Activated CD4-positive, alpha-beta T cell treated with anti-CD3 and anti-CD28 coated beads, Interleukin-2, amount 10 ng/mL, durations not matched to agents 7 days and 5 days (primary cell): ENCODE measurements around the gene FYN. TPM values are rescaled to one million over a fixed set of nuclear protein-coding genes. Genes with fewer than 3 reads are reported as not detected.
"Not testable (repeated sequence)": the region's sequence is repeated elsewhere in the genome, so short reads cannot be mapped to it uniquely, and the experiment has no call there.

Source experiments
- CTCF ChIA-PET: fragments of 350-600 bp; sonication (Branson Sonifier 250); formaldehyde crosslinking; loops from one replicate; lab custom pipeline; 2021; ENCODE audit warnings: antibody characterized with exemption; lab: Charles Lee
- POLR2A ChIA-PET: fragments of 350-600 bp; sonication (Branson Sonifier 250); formaldehyde crosslinking; loops from one replicate; lab custom pipeline; 2021; ENCODE audit warnings: antibody characterized with exemption; lab: Charles Lee
- DNase-seq: peaks from one replicate; pipeline ENCODE4 v3.0.0-alpha.2; 2020
- H3K27ac Mint-ChIP-seq: one replicate; pipeline ENCODE4 v1.8.0; 2021; ENCODE audit warnings: mild to moderate bottlenecking, moderate library complexity, mixed read lengths
- H3K27me3 Mint-ChIP-seq: one replicate; pipeline ENCODE4 v1.8.0; 2021; ENCODE audit warnings: mixed read lengths
- H3K36me3 Mint-ChIP-seq: one replicate; pipeline ENCODE4 v1.8.0; 2021; ENCODE audit warnings: low read depth, mixed read lengths
- H3K4me1 Mint-ChIP-seq: one replicate; pipeline ENCODE4 v1.8.0; 2021; ENCODE audit warnings: mixed read lengths
- H3K4me3 Mint-ChIP-seq: one replicate; pipeline ENCODE4 v1.8.0; 2021; ENCODE audit warnings: mild to moderate bottlenecking, moderate library complexity, mixed read lengths
- H3K9me3 Mint-ChIP-seq: one replicate; pipeline ENCODE4 v1.8.0; 2021; ENCODE audit warnings: mixed read lengths
- total RNA-seq, 2 experiments: library from RNA; stranded (reverse); gene quantifications; one replicate each; pipeline ENCODE4 v1.2.3, GENCODE V29; 2021

The FYN gene
- total RNA-seq, 2 experiments from 2014 or later: 179 to 225 TPM

DNA sequence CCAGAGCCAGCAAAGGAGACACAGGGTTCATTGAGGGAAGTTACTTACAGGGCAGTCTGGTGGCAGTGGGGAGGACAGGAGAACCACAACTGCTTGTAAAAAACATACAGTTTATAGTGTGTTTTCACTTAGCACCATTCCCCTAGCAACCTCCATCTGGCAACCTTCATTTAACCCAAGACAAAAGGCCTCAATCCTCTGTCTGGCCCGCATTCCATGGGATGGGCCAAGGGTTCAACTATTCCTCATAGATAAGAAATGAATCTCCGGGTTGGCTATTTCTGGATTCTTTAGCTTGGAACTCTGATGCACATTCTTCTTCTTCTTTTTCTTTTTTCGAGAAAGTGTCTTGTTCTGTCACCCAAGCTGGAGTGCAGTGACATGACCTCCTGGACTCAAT is 26.3 kb upstream of the FYN start:
- H3K36me3 Mint-ChIP-seq: no peaks in the 10 kb centered on the region

GRCh38 chr6:111898452-111898851 is 25.2 kb upstream of the FYN start:
- CTCF ChIA-PET: interaction anchor here (1.1 to 1.4 kb wide), 4 partner anchors 13 to 27 kb away, joined by 3 to 7 read pairs (median 4); partner anchors contain the start of gene FYN
- H3K4me3 Mint-ChIP-seq: no peak overlapping the region

More for the DNA sequence above, 26.3 kb upstream of the FYN start:
- H3K9me3 Mint-ChIP-seq: no peaks in the 10 kb centered on the region
- no peaks in the 10 kb centered on the region for H3K4me1 Mint-ChIP-seq
- no peak for DNase-seq
- H3K27me3 Mint-ChIP-seq: no peaks in the 10 kb centered on the region
- CTCF ChIA-PET: no interaction called here
- H3K4me3 Mint-ChIP-seq: no peak overlapping the region
- POLR2A ChIA-PET: no interaction called here
- no peak overlapping the region for H3K27ac Mint-ChIP-seq

GRCh38 chr6:111894951-111895350 is 21.7 kb upstream of the FYN start:
- no peak for DNase-seq
- H3K36me3 Mint-ChIP-seq: no peaks in the 10 kb centered on the region
- no peaks in the 10 kb centered on the region for H3K4me1 Mint-ChIP-seq
- H3K9me3 Mint-ChIP-seq: no peaks in the 10 kb centered on the region
- no peaks in the 10 kb centered on the region for H3K27me3 Mint-ChIP-seq
- no peak overlapping the region for H3K27ac Mint-ChIP-seq
- no peak overlapping the region for H3K4me3 Mint-ChIP-seq
- CTCF ChIA-PET: interaction anchor here (0.8 to 1.4 kb wide), 4 partner anchors 12 to 636 kb away, joined by 3 to 4 read pairs (median 3); a partner anchor contains a TSS
- POLR2A ChIA-PET: no interaction called here

More at GRCh38 chr6:111898452-111898851, 25.2 kb upstream of the FYN start:
- H3K4me1 Mint-ChIP-seq: no peaks in the 10 kb centered on the region
- H3K27me3 Mint-ChIP-seq: no peaks in the 10 kb centered on the region
- no peak for DNase-seq
- H3K27ac Mint-ChIP-seq: no peak overlapping the region
- H3K9me3 Mint-ChIP-seq: no peaks in the 10 kb centered on the region
- POLR2A ChIA-PET: no interaction called here
- no peaks in the 10 kb centered on the region for H3K36me3 Mint-ChIP-seq

DNA sequence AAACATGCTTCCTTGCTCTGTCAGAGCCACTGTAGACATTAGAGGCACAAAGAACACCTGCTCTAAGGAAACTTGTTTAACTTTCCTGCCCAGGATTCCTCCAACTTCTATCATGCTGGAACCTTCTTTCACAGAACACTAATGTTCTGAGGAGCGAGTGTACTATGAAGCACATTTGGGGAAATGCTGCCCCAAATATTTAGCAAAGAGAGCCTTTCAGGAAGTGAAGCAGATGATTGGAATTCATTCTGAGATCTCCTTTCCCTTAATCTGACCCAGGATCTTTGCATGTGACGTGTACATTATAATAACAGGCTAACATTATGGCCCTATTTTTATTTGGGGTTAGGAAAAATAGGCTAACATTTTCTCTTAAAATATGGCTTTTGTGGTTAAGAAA is 21.0 kb upstream of the FYN start:
- H3K27ac Mint-ChIP-seq: no peak overlapping the region

GRCh38 chr6:111892431-111892830 is 19.2 kb upstream of the FYN start:
- H3K4me3 Mint-ChIP-seq: no peak overlapping the region
- no peak for DNase-seq
- no peaks in the 10 kb centered on the region for H3K4me1 Mint-ChIP-seq
- no peak overlapping the region for H3K27ac Mint-ChIP-seq
- ChIA-PET POLR2A (no interaction called here), CTCF (no interaction called here)
- H3K9me3 Mint-ChIP-seq: no peaks in the 10 kb centered on the region
- H3K36me3 Mint-ChIP-seq: no peaks in the 10 kb centered on the region
- H3K27me3 Mint-ChIP-seq: peaks cover 2% of the 10 kb centered on the region

More for the DNA sequence above, 21.0 kb upstream of the FYN start:
- Mint-ChIP-seq H3K4me3 (no peak overlapping the region), H3K4me1 (no peaks in the 10 kb centered on the region), H3K36me3 (no peaks in the 10 kb centered on the region), H3K9me3 (no peaks in the 10 kb centered on the region), H3K27me3 (no peaks in the 10 kb centered on the region)
- POLR2A ChIA-PET: no interaction called here
- CTCF ChIA-PET: interaction anchor here (1.1 to 1.4 kb wide), 2 partner anchors 12 to 27 kb away, joined by 3 read pairs; no protein-coding TSS in a partner anchor
- no peak for DNase-seq

DNA sequence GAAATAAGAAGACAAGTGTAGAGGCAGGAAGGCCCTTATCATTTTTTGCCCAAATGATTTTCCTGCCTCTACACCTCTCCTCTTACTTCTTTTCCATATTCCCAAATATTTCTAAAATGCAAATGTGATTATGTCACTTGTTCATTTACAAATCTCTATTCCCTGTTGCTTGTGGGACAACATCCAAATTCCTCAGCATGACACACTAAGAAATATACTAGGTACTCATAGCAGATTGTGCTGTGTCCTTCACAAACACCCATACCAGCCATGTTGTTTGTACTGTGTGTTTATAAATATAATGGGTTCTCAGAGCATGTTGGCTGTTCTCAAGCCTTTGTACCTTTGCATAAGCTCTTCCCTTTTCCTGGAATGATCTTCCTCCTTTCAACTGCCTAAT is 17.7 kb upstream of the FYN start:
- CTCF ChIA-PET: interaction anchor here (0.6 kb wide), 3 partner anchors 39 to 791 kb away, joined by 3 to 4 read pairs (median 3); no protein-coding TSS in a partner anchor
- Mint-ChIP-seq H3K4me3 (no peak overlapping the region), H3K36me3 (peaks cover 5% of the 10 kb centered on the region), H3K9me3 (peaks cover 7% of the 10 kb centered on the region), H3K27ac (no peak overlapping the region), H3K27me3 (peaks cover 3% of the 10 kb centered on the region), H3K4me1 (no peaks in the 10 kb centered on the region)
- DNase-seq: no peak
- POLR2A ChIA-PET: no interaction called here

GRCh38 chr6:111888928-111889695 is 15.9 kb upstream of the FYN start:
- DNase-seq: no peak
- Mint-ChIP-seq H3K27me3 (peaks cover 3% of the 10 kb centered on the region), H3K9me3 (peaks cover 13% of the 10 kb centered on the region), H3K4me3 (no peak overlapping the region), H3K4me1 (no peaks in the 10 kb centered on the region), H3K36me3 (peaks cover 7% of the 10 kb centered on the region), H3K27ac (no peak overlapping the region)
- ChIA-PET POLR2A (no interaction called here), CTCF (interaction anchor here (0.6 kb wide), 1 partner anchor 599 kb away, joined by 3 read pairs; no protein-coding TSS in a partner anchor)

DNA sequence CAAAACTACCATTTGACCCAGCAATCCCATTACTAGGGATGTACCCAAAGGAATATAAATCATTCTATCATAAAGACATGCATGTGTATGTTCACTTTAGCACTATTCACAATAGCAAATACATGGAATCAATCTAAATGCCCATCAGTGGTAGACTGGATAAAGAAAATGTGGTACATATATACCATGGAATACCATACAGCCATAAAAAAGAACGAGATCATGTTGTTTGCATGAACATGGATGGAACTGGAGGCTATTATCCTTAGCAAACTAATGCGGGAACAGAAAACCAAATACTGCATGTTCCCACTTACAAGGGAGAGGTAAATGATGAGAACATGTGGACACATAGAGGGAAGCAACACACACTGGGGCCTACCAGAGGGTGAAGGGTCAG is 13.5 kb upstream of the FYN start:
- H3K4me3 Mint-ChIP-seq, DNase-seq, H3K4me1 Mint-ChIP-seq, POLR2A ChIA-PET, H3K36me3 Mint-ChIP-seq, H3K27ac Mint-ChIP-seq, H3K27me3 Mint-ChIP-seq: not testable (repeated sequence)
- H3K9me3 Mint-ChIP-seq: peaks cover 13% of the 10 kb centered on the region
- CTCF ChIA-PET: interaction anchor here (1.2 kb wide), 1 partner anchor 8 kb away, joined by 4 read pairs; no protein-coding TSS in a partner anchor

DNA sequence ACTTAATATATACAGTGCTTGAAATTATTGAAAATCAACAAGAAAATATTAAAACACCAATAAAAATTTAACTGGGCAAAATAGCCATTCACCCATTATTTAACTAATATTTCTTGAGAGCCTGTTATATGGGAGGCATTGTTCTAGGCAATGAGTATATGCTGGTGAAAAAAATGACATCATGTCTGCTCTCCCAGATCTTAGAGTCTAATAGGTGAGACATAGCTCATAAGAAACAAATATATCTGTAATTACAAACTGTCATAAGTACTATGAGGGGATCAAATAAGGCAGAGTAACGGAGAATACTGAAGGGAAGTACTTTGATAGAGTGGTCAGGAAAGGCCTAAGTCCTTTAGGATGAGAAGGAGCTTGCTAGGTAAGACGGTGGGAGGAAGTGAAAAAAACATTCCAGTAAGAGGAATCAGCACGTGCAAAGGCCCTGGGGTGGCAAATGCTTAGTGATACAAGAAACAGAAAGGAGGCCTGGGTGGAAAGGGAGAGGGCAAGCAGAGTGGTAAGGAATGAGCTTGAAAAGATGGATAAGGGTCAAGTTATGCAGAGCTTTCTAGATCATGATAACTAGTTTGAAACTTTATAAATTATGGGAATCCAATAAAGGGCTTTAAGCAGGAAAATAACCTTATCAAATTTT is 12.2 kb upstream of the FYN start:
- Mint-ChIP-seq H3K9me3 (peaks cover 19% of the 10 kb centered on the region), H3K27me3 (peaks cover 4% of the 10 kb centered on the region), H3K4me1 (no peaks in the 10 kb centered on the region), H3K36me3 (peaks cover 11% of the 10 kb centered on the region), H3K4me3 (no peak overlapping the region), H3K27ac (no peak overlapping the region)
- CTCF ChIA-PET: interaction anchor here (0.6 kb wide), 1 partner anchor 1707 kb away, joined by 3 read pairs; no protein-coding TSS in a partner anchor
- POLR2A ChIA-PET: no interaction called here
- DNase-seq: no peak

DNA sequence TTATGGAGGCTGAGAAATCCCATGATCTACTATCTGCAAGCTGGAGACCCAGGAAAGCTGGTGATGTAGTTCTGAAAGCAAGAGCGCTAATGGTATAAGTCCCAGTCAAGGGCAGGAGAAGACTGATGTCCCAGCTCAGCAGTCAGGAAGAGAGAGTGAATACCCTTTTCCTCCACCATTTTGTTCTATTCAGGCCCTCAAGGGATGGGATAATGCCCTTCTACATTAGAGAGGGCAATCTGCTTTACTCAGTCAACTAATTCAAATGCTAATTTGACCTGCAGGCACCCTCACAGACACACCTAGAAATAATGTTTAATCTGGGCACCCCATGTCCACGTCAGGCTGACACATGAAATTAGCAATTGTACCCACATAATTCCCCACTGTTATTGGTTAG is 10.8 kb upstream of the FYN start:
- Mint-ChIP-seq H3K9me3 (peaks cover 26% of the 10 kb centered on the region), H3K4me1 (no peaks in the 10 kb centered on the region), H3K36me3 (peaks cover 22% of the 10 kb centered on the region), H3K4me3 (no peak overlapping the region), H3K27ac (no peak overlapping the region), H3K27me3 (peaks cover 4% of the 10 kb centered on the region)
- CTCF ChIA-PET: no interaction called here
- POLR2A ChIA-PET: no interaction called here
- no peak for DNase-seq

GRCh38 chr6:111880181-111880888 is 7.1 kb upstream of the FYN start:
- no peak for DNase-seq
- Mint-ChIP-seq H3K27me3 (peaks cover 2% of the 10 kb centered on the region), H3K4me3 (no peak overlapping the region), H3K4me1 (no peaks in the 10 kb centered on the region), H3K9me3 (peaks cover 13% of the 10 kb centered on the region), H3K36me3 (peaks cover 15% of the 10 kb centered on the region), H3K27ac (no peak overlapping the region)
- CTCF ChIA-PET: interaction anchor here (0.6 to 1.4 kb wide), 4 partner anchors 10 to 148 kb away, joined by 3 to 5 read pairs (median 3); no protein-coding TSS in a partner anchor
- POLR2A ChIA-PET: no interaction called here

DNA sequence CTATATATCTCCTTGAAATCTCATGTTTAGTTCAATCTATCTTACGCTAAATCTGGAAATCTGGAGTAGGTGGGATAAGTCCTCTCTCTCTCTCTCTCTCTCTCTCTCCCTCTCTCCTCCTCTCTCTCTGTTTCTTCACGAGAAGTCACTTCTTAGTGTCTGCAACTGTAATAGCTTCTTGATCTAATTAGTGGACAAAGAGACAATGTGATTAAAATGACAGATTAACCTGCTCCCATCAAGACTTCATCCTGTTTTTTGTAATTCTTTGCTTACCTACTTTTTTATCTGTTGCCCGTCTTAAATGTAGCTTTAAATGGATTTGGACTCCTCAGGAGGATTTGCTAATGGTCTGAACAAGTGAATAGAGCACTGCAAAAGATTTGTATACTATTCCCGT is 2.5 kb upstream of the FYN start:
- no peak overlapping the region for H3K4me3 Mint-ChIP-seq

More for the DNA sequence above, 2.5 kb upstream of the FYN start:
- ChIA-PET CTCF (no interaction called here), POLR2A (no interaction called here)
- peaks cover 20% of the 10 kb centered on the region for H3K4me1 Mint-ChIP-seq
- H3K9me3 Mint-ChIP-seq: peaks cover 9% of the 10 kb centered on the region
- no peaks in the 10 kb centered on the region for H3K27me3 Mint-ChIP-seq
- peaks cover 17% of the 10 kb centered on the region for H3K36me3 Mint-ChIP-seq
- no peak overlapping the region for H3K27ac Mint-ChIP-seq
- DNase-seq: no peak
